SU-DHL-6 (cell line): ENCODE results near the gene KIF21B.

ENCODE experiments used
- H2AFZ ChIP-seq: fragments of 200-600 bp; sonication (generic); 2 replicates; pipeline ENCODE4 v1.6.1; 2014; ENCODE audit warnings: low read depth, mild to moderate bottlenecking, moderate library complexity, mixed read lengths, antibody characterized with exemption, low read length; ENCODE audit not compliant: severe bottlenecking
- H3F3A ChIP-seq: fragments of 200-600 bp; shearing (Covaris generic); 2 replicates; pipeline ENCODE4 v1.6.0; 2016; ENCODE audit warnings: antibody characterized with exemption, mild to moderate bottlenecking; ENCODE audit not compliant: insufficient read depth
- H3K27ac ChIP-seq: fragments of 200-600 bp; sonication (generic); 2 replicates; pipeline ENCODE4 v1.5.1; 2016; ENCODE audit warnings: low read depth, mild to moderate bottlenecking, low read length, moderate library complexity, mixed read lengths
- H3K27me3 ChIP-seq: fragments of 200-600 bp; sonication (generic), shearing (Covaris generic); 2 replicates; pipeline ENCODE4 v1.6.0; 2014; ENCODE audit warnings: mild to moderate bottlenecking, low read length
- H3K36me3 ChIP-seq: fragments of 200-600 bp; sonication (generic); 2 replicates; pipeline ENCODE4 v1.6.1; 2014; ENCODE audit warnings: mild to moderate bottlenecking, low read length, mixed read lengths
- H3K4me2 ChIP-seq: fragments of 300-600, 200-600 bp; shearing (Covaris generic), sonication (generic); 2 replicates; pipeline ENCODE4 v1.6.0; 2014; ENCODE audit warnings: low read length, low read depth, mild to moderate bottlenecking; ENCODE audit not compliant: poor library complexity, severe bottlenecking
- H3K4me3 ChIP-seq: fragments of 200-600 bp; sonication (generic); 2 replicates; pipeline ENCODE4 v1.5.1; 2014; ENCODE audit warnings: antibody characterized with exemption, low read length, mild to moderate bottlenecking, mixed read lengths; ENCODE audit not compliant: insufficient read depth, poor library complexity, severe bottlenecking
- H3K79me2 ChIP-seq: fragments of 200-600 bp; sonication (generic); 2 replicates; pipeline ENCODE4 v1.6.1; 2014; ENCODE audit warnings: mild to moderate bottlenecking, low read length, moderate library complexity; ENCODE audit not compliant: insufficient read depth
- H3K9ac ChIP-seq: fragments of 200-600 bp; sonication (generic); 2 replicates; pipeline ENCODE4 v1.7.0; 2014; ENCODE audit warnings: mild to moderate bottlenecking, low read length
- H3K9me2 ChIP-seq: fragments of 200-600 bp; sonication (generic); replicated peaks from 2 replicates; pipeline ENCODE4 v1.6.1; 2014; ENCODE audit warnings: low read length; ENCODE audit not compliant: insufficient read depth
- H3K9me3 ChIP-seq: fragments of 200-600 bp; sonication (generic); 2 replicates; pipeline ENCODE4 v1.6.1; 2014; ENCODE audit warnings: low read length, mixed read lengths; ENCODE audit not compliant: insufficient read depth
- H4K20me1 ChIP-seq: fragments of 200-600 bp; sonication (generic); 2 replicates; pipeline ENCODE4 v1.6.1; 2014; ENCODE audit warnings: low read depth, mild to moderate bottlenecking, antibody characterized with exemption, low read length, moderate library complexity, mixed read lengths
- CTCF ChIP-seq: fragments of 200-600 bp; sonication (generic); IDR thresholded peaks from one replicate; pipeline ENCODE4 v1.5.1; 2017; ENCODE audit warnings: antibody characterized with exemption, mild to moderate bottlenecking, low read length, moderate library complexity; ENCODE audit not compliant: insufficient read depth, poor library complexity, severe bottlenecking
- EZH2phosphoT487 ChIP-seq: fragments of 200-600 bp; sonication (generic), shearing (Covaris generic); conservative IDR thresholded peaks from 2 replicates; pipeline ENCODE4 v1.6.1; 2018; ENCODE audit warnings: mild to moderate bottlenecking, antibody characterized with exemption, low read length, moderate library complexity, mixed read lengths

The KIF21B gene

GRCh38 chr1:201041011-201041410 lies 17.5 kb upstream of the KIF21B start:
- no peak overlapping the region for H3K27ac ChIP-seq
- no peak overlapping the region for H3K9ac ChIP-seq
- no peaks in the 10 kb centered on the region for H3K27me3 ChIP-seq
- H3K9me3 ChIP-seq, result no peaks in the 10 kb centered on the region
- H3K79me2 ChIP-seq, result no peaks in the 10 kb centered on the region
- H3K9me2 ChIP-seq, result no peaks in the 10 kb centered on the region
- H3K4me2 ChIP-seq, result no peak overlapping the region
- H3K36me3 ChIP-seq, result no peaks in the 10 kb centered on the region
- H4K20me1 ChIP-seq, result no peaks in the 10 kb centered on the region
- no peak for TF ChIP-seq EZH2phosphoT487
- TF ChIP-seq CTCF, result no peak
- no peak overlapping the region for H3K4me3 ChIP-seq
- H3F3A ChIP-seq, result no peaks in the 10 kb centered on the region
- H2AFZ ChIP-seq, result no peak overlapping the region

- no peaks in the 10 kb centered on the region for H3K9me3 ChIP-seq
- no peaks in the 10 kb centered on the region for H4K20me1 ChIP-seq
- no peak overlapping the region for H3K27ac ChIP-seq
- H3K9ac ChIP-seq, result no peak overlapping the region
- no peaks in the 10 kb centered on the region for H3K79me2 ChIP-seq
- H3K4me3 ChIP-seq, result no peak overlapping the region
- TF ChIP-seq CTCF (no peak), EZH2phosphoT487 (no peak)
- no peaks in the 10 kb centered on the region for H3K27me3 ChIP-seq
- no peak overlapping the region for H3K4me2 ChIP-seq
- H3K9me2 ChIP-seq, result no peaks in the 10 kb centered on the region
- no peak overlapping the region for H2AFZ ChIP-seq
- H3F3A ChIP-seq, result no peaks in the 10 kb centered on the region
- no peaks in the 10 kb centered on the region for H3K36me3 ChIP-seq
Measured at GRCh38 chr1:201039876-201040275, 16.4 kb upstream of the KIF21B start.

GRCh38 chr1:201039418-201039817 lies 15.9 kb upstream of the KIF21B start:
- H3K36me3 ChIP-seq, result no peaks in the 10 kb centered on the region
- H3F3A ChIP-seq, result no peaks in the 10 kb centered on the region
- no peaks in the 10 kb centered on the region for H3K27me3 ChIP-seq
- H3K27ac ChIP-seq, result no peak overlapping the region
- no peak overlapping the region for H3K9ac ChIP-seq
- H2AFZ ChIP-seq, result no peak overlapping the region
- no peaks in the 10 kb centered on the region for H3K9me3 ChIP-seq
- TF ChIP-seq CTCF (no peak), EZH2phosphoT487 (no peak)
- H3K79me2 ChIP-seq, result no peaks in the 10 kb centered on the region
- H3K4me3 ChIP-seq, result no peak overlapping the region
- no peaks in the 10 kb centered on the region for H4K20me1 ChIP-seq
- no peak overlapping the region for H3K4me2 ChIP-seq
- no peaks in the 10 kb centered on the region for H3K9me2 ChIP-seq
